NCI-H2029 treated with DMSO at 0.1 percent for 48 hours (cell line): ENCODE results near the gene ATP8A1.

ENCODE experiments used
- DNase-seq: peaks from one replicate; lab custom pipeline; 2025; lab: John Stamatoyannopoulos, UW

Gene ATP8A1

GRCh38 chr4:42649870-42650269, 7.0 kb downstream of the ATP8A1 start:
- DNase-seq, result no peak

- no peak for DNase-seq
These were observed 9.8 kb downstream of the ATP8A1 start for GRCh38 chr4:42646999-42647541.

GRCh38 chr4:42646013-42646784, 10.7 kb downstream of the ATP8A1 start:
- DNase-seq, result no peak

GRCh38 chr4:42644897-42645296, 12.0 kb downstream of the ATP8A1 start:
- no peak for DNase-seq

GRCh38 chr4:42643685-42644084, 13.2 kb downstream of the ATP8A1 start:
- no peak for DNase-seq

GRCh38 chr4:42642845-42643615, 13.9 kb downstream of the ATP8A1 start:
- DNase-seq, result no peak

- no peak for DNase-seq
These were observed 14.7 kb downstream of the ATP8A1 start for GRCh38 chr4:42642101-42642797.

GRCh38 chr4:42641656-42642055, 15.2 kb downstream of the ATP8A1 start:
- no peak for DNase-seq

- no peak for DNase-seq
These were observed 15.7 kb downstream of the ATP8A1 start for GRCh38 chr4:42641161-42641560.

GRCh38 chr4:42640613-42641012, 16.3 kb downstream of the ATP8A1 start:
- no peak for DNase-seq

- no peak for DNase-seq
These were observed 17.9 kb downstream of the ATP8A1 start for GRCh38 chr4:42638993-42639392.

GRCh38 chr4:42638321-42638720, 18.6 kb downstream of the ATP8A1 start:
- no peak for DNase-seq

- DNase-seq, result no peak
These were observed 19.0 kb downstream of the ATP8A1 start for GRCh38 chr4:42637867-42638266.

- DNase-seq, result no peak
These were observed 19.8 kb downstream of the ATP8A1 start for GRCh38 chr4:42637104-42637503.

GRCh38 chr4:42636645-42636949, 20.3 kb downstream of the ATP8A1 start:
- DNase-seq, result no peak

GRCh38 chr4:42633605-42634388, 23.1 kb downstream of the ATP8A1 start:
- DNase-seq, result no peak

- DNase-seq, result no peak
These were observed 24.1 kb downstream of the ATP8A1 start for GRCh38 chr4:42632653-42633382.

GRCh38 chr4:42630908-42631307, 26.0 kb downstream of the ATP8A1 start:
- DNase-seq, result no peak

GRCh38 chr4:42628740-42629139, 28.2 kb downstream of the ATP8A1 start:
- DNase-seq, result no peak

GRCh38 chr4:42627885-42628646, 28.8 kb downstream of the ATP8A1 start:
- peak; percentile 56 for DNase-seq
